Urothelium cell line (cell line): ENCODE measurements around the gene ESYT2.
"Not testable (repeated sequence)": the region's sequence is repeated elsewhere in the genome, so short reads cannot be mapped to it uniquely, and the experiment has no call there.

Experiments
- DNase-seq: peaks from one replicate; pipeline ENCODE4 v3.0.0; 2011; ENCODE audit warnings: low spot score, mixed read lengths
- FAIRE-seq: peaks from 2 replicates; lab custom pipeline; 2011; peaks lifted over from hg19 to GRCh38; lab: Jason Lieb, UNC

Gene ESYT2, protein sequence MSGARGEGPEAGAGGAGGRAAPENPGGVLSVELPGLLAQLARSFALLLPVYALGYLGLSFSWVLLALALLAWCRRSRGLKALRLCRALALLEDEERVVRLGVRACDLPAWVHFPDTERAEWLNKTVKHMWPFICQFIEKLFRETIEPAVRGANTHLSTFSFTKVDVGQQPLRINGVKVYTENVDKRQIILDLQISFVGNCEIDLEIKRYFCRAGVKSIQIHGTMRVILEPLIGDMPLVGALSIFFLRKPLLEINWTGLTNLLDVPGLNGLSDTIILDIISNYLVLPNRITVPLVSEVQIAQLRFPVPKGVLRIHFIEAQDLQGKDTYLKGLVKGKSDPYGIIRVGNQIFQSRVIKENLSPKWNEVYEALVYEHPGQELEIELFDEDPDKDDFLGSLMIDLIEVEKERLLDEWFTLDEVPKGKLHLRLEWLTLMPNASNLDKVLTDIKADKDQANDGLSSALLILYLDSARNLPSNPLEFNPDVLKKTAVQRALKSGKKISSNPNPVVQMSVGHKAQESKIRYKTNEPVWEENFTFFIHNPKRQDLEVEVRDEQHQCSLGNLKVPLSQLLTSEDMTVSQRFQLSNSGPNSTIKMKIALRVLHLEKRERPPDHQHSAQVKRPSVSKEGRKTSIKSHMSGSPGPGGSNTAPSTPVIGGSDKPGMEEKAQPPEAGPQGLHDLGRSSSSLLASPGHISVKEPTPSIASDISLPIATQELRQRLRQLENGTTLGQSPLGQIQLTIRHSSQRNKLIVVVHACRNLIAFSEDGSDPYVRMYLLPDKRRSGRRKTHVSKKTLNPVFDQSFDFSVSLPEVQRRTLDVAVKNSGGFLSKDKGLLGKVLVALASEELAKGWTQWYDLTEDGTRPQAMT

DNA sequence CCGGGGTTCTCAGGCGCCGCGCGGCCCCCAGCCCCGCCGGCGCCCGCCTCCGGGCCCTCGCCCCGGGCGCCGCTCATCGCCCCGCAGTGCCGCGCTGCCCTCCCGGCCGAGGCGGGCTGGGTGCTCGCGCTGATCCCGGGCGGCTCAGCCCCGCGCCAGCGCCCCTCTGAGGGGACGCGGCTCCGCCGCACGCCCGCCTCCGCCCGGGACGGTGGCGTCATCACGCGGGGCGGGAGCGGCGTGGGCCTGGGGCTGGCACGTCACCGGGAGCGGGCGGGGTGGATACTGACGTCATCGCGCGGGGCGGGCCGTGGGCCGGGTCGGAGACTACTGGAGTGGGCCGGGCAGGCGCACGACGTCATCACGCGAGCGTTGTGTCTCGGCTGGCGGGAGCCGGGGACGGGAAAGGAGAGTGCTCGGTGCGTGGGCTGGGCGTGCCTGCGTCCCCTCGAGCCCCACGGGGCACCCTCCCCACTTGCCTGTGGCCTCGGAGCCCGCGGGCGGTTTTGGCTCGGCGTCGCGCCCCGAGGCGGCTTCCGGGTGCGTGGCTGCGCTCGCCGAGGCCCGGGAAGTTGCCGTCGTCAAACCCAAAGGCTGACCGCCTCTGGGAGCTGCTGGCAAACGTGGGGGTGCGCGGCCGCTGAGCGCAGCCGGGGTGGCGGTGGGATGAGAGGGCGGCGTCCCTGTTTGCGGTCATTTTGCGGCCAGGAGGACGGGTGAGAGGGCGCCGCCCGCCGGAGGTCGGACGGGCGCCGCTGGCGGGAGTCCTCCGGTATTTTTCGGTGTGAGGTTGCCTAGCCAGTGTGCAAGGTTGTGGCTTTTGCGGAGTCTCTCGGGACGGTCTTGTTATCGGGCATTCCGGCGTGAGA is at the start of gene ESYT2:
Gene ESYT2 (minus strand): TSS at position 168 of the 869 bp plus-strand sequence. CDS start 91 bp downstream, at position 77.
- peak; percentile 90 for FAIRE-seq

DNA sequence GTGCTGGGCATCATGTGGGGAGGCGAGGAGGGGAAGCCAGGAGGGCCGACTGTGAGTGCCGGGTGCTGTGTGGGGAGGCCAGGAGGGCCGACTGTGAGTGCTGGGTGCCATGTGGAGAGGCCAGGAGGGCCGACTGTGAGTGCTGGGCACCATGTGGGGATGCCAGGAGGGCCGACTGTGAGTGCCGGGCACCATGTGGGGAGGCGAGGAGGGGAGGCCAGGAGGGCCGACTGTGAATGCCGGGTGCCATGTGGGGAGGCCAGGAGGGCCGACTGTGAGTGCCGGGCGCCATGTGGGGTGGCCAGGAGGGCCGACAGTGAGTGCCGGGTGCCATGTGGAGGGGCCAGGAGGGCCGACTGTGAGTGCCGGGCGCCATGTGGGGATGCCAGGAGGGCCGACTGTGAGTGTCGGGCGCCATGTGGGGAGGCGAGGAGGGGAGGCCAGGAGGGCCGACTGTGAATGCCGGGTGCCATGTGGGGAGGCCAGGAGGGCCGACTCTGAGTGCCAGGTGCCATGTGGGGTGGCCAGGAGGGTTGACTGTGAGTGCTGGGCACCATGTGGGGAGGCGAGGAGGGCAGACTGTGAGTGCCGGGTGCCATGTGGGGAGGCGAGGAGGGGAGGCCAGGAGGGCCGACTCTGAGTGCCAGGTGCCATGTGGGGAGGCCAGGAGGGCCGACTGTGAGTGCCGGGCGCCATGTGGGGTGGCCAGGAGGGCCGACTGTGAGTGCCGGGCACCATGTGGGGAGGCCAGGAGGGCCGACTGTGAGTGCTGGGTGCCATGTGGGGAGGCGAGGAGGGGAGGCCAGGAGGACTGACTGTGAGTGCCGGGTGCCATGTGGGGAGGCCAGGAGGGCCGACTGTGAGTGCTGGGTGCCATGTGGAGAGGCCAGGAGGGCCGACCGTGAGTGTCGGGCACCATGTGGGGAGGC is 49.1 kb upstream of the ESYT2 start:
- FAIRE-seq, DNase-seq: not testable (repeated sequence)

More for the DNA sequence above, at the start of gene ESYT2:
- DNase-seq, result peak; percentile 93

DNA sequence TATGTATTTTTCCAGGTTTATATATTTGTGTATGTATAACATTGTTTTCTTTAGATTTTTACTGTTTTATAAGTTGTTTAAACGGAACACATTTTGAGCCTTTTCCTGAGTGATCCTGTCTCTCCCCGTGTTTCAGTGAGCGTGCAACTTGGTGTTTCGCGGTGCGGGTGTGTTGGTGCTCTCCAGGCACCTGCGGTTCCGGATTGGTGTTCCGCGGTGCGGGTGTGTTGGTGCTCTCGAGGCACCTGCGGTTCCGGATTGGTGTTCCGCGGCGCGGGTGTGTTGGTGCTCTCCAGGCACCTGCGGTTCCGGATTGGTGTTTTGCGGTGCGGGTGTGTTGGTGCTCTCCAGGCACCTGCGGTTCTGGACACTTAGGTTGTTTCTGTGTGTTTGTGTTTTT is 47.7 kb upstream of the ESYT2 start:
- no peak for DNase-seq
- no peak for FAIRE-seq

DNA sequence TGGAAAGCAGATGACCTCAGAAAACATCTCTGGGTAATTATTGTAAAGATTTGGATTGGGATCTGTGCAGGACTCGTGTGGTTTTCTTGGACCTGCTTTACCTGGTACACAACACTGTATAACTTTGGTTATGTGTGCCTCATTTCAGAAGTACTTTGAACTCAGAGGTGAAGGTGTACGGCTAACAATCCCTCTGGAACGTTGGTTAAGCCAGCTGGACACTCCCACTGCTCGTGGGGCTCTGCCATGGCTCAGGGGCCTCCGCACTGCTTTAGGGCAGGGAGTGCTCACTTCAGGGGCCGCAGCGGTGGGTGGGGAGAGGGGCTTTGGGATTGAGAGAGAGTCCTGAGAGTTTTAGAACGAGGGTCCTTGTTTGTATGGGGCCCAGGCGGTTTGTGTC is 40.6 kb upstream of the ESYT2 start:
- FAIRE-seq (no peak), DNase-seq (no peak)

DNA sequence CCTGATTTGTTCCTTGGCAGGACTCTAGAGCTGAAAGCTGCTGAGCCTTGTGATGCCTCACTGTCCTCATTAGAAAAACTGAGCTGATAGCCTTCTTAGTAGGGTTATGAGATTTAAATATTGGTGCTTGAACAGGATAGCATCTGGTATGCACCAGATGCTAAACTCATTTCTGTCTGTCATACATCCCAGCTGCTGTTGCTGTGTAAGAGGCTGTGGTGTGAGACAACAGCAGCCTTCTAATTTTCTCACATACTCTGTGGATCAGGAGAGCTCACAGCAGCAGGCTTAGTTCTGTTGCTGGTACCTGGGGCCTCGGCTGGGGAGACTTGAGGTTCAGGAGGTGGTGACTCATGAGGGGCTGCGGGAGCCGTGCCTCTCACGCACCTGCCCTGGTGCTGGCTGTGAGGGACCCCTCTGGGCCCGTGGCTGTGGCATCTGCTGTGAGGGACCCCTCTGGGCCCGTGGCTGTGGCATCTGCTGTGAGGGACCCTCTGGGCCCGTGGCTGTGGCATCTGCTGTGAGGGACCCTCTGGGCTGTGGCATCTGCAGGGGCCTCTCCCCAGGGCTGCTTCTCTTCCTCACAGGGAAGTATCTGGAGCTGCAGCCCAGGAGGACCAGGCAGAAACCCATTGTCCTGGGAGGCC is 39.6 kb upstream of the ESYT2 start:
- FAIRE-seq (no peak), DNase-seq (no peak)

DNA sequence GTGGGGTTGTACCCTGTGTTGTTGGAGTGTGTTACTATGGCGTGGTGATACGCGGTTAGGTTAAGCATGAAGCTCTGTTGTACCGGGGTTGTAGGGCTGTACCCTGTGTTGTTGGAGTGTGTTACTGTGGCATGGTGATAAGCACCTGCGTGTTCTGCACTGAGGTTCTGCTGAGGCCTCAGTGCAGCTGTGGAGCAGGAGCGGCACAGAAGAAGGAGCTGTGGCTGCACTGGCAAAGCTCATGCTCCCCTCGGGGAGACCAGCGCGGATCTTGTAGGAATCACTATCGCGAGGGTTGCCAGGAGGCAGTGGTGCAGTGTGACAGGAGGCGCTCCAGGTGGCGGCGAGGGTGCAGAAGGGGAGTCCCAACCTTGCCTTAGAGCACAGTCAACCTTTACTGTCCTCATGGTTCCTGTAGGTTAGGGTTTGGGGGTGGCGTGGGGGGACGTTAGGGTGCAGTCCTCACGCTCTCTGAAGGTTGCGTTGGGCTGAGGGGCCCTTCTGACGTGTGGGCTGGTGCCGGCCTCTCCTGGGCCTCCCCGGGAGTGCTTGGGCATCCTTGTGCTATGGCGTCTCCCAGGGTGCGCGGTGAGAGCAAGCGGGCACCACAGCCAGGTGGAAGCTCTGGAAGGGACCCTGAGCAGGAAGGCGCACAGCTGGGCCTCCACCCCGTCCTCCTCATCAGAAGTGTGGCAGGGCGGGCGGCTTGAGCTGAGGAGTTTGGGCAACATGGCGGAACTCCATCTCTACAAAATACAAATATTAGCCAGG is 38.1 kb upstream of the ESYT2 start:
- FAIRE-seq, result no peak
- DNase-seq, result no peak

DNA sequence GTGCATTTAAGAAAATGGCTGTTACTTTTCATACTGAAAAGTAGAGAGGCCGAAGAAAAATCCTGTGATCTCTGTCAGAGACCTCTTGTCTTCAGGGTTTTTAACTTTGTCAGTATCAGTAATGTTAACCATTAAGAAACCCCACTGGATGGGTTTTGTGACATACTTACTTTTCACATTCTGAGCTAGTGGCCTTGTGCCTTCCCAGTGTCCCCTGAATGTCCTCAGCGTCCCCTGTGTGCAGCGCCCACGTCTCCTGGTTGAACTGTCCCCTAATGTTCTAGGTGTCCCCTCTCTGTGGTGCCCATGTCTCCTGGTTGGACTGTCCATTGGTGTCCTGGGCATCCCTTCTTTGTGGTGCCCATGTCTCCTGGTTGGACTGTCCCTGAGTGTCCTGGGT is 36.7 kb upstream of the ESYT2 start:
- no peak for FAIRE-seq
- no peak for DNase-seq

DNA sequence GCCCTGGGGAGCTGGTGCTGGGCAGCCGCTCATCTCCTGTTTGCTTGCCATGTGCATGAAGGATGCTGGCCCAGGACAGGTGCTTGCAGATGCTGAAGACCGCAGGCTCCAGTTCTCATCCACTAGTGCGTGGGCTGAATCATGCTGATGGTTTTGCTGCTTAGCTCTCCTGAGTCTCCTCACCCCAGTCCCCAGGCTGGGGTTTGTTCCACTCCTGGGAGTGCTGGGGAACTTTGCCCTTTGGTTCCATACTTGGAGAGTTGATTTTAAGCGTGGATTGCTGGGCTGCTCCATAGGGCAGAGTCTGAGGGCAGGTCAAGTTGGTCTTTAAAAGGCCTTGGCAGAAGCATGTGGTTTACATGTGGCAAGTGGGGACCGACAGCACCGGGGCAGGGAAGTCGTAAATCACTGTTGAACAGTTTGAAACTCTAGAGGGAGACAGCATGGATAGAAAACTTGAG is 36.2 kb upstream of the ESYT2 start:
- FAIRE-seq, result no peak
- no peak for DNase-seq

DNA sequence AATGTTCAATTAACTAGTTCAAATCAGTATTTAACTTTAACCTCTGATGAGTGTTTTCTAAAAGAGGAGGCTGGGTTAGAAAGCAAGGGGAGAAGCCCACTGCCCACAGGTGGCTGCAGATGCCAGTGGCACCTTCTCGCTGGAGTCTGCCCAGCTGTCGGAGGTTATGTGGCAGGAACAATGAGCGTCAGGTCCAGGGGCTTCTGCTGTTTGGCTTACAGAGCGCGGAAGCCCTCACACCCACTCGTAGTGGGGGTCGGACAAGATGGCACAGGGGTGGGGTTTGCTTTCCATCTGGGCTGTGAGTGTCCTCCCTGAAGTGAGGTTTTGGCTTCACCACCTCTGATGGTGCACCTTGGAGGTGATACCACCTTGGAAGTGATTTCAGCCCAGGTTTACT is 35.5 kb upstream of the ESYT2 start:
- no peak for DNase-seq
- no peak for FAIRE-seq

DNA sequence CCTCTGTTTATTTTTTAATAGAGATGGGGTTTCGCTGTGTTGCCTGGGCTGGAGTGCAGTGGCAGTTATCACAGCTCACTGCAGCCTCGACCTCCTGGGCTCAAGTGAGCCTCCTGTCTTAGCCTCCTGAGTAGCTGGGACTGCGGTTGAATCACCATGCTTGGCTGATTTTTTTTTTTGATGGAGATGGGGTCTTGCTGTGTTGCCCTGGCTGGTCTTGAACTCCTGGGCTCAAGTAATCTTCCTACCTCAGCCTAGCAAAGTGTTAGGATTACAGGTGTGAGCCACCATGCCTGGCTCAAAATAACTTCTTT is 35.2 kb upstream of the ESYT2 start:
- no peak for DNase-seq
- FAIRE-seq, result no peak

DNA sequence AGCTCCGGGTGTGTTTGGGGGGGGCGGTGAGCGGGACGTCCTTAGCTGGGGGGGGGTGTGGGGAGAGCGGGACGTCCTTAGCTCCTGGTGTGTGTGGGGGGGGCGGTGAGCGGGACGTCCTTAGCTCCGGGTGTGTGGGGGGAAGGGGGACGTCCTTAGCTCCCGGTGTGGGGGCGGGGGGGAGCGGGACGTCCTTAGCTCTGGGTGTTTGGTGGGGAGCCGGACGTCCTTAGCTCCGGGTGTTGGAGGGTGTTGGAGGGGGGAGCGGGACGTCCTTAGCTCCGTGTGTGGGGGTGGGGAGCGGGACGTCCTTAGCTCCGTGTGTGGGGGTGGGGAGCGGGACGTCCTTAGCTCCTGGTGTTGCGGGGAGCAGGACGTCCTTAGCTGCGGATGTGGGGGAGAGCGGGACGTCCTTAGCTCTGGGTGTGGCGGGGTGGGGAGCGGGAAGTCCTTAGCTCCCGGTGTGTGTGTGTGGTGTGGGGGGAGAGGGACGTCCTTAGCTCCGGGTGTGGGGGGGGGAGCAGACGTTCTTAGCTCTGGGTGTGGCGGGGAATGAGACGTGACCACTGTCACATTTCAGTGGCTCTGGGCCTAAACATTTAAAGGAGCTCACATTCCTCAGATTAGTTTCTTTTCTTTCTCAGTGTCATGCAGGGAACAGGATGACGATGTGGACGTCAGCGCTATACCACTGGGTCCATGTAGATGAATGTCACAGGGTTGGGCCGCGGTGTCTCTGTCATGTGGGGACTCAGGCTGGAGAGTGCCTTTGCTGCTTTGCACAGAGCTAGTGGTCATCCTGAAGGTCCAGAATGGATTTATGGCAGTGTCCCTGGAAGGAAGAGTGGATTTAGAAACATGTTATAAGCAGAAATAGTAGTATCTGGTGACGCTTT is 34.5 kb upstream of the ESYT2 start:
- FAIRE-seq (no peak), DNase-seq (peak; percentile 61)

DNA sequence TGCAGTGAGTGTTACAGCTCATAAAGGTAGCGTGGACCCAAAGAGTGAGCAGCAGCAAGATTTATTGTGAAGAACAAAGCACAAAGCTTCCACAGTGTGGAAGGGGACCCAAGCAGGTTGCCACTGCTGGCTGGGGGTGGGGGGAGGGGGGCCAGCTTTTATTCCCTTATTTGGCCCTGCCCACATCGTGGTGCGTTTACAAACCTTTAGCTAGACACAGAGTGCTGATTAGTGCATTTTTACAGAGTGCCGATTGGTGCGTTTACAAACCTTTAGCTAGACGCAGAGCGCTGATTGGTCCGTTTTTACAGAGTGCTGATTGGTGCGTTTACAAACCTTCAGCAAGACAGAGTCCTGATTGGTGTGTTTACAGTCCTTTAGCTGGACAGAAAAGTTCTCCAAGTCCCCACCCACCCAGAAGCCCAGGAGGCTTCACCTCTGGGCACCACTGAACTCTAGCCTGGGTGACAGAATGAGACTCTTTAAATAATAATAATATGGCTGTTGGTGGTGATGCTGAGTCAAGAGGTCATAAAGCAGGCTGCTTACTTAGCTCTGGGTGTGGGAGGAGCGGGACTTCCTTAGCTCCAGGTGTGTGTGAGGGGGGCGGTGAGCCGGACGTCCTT is 33.8 kb upstream of the ESYT2 start:
- DNase-seq, result not testable (repeated sequence)

DNA sequence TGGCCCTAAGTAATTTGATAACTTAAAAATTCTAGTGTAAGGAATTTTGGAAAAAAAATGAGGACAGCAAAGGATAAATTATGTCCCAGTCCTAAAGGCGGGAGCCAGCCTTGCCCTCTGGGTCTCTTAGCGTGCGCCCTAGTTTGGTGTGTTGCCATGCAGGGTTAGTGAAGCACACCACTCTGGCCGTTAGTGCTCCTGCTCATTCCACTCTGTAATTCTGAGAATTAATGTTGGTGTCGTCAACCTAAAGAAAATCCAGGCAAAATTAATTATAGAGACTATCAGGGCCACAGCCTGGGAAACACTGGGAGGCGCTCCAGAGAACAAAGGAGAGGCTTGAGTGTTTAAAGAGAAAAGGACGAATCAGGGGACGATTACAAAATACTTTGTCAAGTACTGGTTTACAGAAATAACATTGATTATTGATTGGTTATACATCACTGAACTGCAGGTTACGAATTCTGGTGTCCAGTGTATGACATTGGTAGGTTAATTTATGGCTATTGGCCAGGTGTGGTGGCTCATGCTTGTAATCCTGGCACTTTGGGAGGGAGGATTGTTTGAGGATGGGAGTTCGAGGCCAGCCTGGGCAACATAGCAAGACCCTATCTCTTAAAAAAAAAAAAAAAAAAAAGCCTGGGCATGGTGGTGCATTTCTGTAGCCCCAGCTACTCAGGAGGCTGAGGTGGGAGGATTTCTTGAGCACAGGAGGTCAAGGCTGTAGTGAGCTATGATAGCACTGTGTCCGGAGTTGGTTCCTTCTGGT is 32.8 kb upstream of the ESYT2 start:
- DNase-seq (no peak), FAIRE-seq (no peak)

More for the DNA sequence above, 33.8 kb upstream of the ESYT2 start:
- not testable (repeated sequence) for FAIRE-seq

DNA sequence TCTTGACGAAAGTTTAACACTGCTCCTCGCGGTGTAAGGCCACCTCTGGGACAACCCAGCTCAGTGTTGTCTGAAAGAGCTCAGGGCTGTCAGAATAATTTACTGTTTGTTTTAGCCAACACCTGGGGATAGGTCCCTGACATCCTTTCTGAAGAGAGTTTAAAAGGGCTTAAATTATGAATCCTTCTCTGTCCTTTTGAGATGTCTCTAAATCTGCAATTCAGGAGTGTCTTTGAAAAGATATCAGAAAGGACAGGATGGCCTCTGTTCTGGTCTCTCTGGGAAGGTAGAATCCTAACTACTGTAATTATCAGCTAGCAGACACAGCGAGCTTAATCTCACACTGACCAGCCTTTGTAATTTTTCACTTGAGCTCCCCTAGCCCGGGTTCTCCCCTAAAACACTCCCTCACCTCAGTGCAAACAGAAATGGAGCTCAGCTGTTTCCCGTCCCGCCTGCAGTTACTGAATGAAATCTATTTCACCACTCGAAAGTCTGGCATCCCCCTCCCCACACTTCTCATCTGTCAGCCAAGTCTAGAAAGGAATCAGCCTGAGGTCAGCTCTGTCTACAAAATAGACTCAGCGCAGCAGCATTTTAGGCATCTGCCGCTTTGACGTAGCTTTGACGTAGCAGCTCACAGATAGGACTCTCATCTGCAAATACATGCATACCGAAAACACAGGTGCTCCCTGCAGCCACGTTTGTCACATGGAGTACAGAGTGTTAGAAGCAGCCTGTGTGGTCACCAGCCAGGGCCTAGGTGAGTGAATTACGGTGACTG is 31.9 kb upstream of the ESYT2 start:
- DNase-seq, result no peak
- FAIRE-seq, result no peak

DNA sequence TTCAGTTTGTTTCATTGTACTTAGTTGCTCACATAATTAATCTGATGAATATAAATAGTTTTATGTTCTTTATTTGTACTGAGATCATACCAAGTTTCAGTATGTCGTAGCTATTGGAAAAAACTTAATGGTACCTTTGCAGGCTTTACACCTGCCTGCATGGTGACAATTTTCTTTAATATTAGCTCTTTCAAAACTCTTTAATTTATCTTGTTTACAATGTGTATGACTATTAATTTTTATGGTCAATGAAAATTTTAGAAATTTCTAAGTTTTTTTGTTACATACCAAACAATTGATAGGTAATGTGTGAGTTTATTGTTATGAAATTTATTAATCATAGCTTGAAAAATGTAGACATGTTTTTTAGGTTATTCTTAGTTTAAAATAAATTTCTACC is 31.1 kb upstream of the ESYT2 start:
- DNase-seq (no peak), FAIRE-seq (no peak)
